H1 (cell line): ENCODE results near the gene C9orf152. TPM values are rescaled to one million over a fixed set of nuclear protein-coding genes. Genes with fewer than 3 reads are reported as not detected.

Experiments
- CTCF ChIA-PET: fragments of 300-600 bp; sonication (Branson Sonifier 250); formaldehyde crosslinking; loops from one replicate; lab custom pipeline; 2021; ENCODE audit not compliant: partially characterized antibody; lab: Charles Lee
- POLR2A ChIA-PET: fragments of 300-600 bp; sonication (Branson Sonifier 250); formaldehyde crosslinking; loops from one replicate; lab custom pipeline; 2021; ENCODE audit warnings: inconsistent platforms; ENCODE audit not compliant: partially characterized antibody; lab: Charles Lee
- DNase-seq, 2 experiments: peaks; one replicate each; pipeline versions ENCODE4 v3.0.0 to v3.0.0-alpha.2; 2010 to 2022; ENCODE audit warnings: low spot score in 2 of 2, low read depth in 1 of 2, mixed read lengths in 1 of 2
- FAIRE-seq: peaks from 2 replicates; lab custom pipeline; 2011; peaks lifted over from hg19 to GRCh38; lab: Jason Lieb, UNC
- H2AFZ ChIP-seq: 2 replicates; pipeline ENCODE4 v1.8.1; 2012; ENCODE audit warnings: low read length, inconsistent platforms
- H2AK5ac ChIP-seq: 2 replicates; pipeline ENCODE4 v1.6.1; 2013; ENCODE audit warnings: low read depth, low read length
- H2BK120ac ChIP-seq: replicated peaks from 2 replicates; pipeline ENCODE3; 2013; ENCODE audit warnings: low read depth, low read length, inconsistent platforms
- H2BK12ac ChIP-seq: 2 replicates; pipeline ENCODE4 v1.6.1; 2013; ENCODE audit warnings: low read depth, low read length
- H2BK15ac ChIP-seq: 2 replicates; pipeline ENCODE4 v1.6.1; 2013; ENCODE audit warnings: low read length
- H2BK20ac ChIP-seq: 2 replicates; pipeline ENCODE4 v1.6.1; 2013; ENCODE audit warnings: low read length
- H2BK5ac ChIP-seq: 2 replicates; pipeline ENCODE4 v1.6.1; 2013; ENCODE audit warnings: low read depth, low read length
- H3K14ac ChIP-seq: 2 replicates; pipeline ENCODE4 v1.6.1; 2013; ENCODE audit warnings: inconsistent platforms; ENCODE audit not compliant: insufficient read length
- H3K18ac ChIP-seq: 2 replicates; pipeline ENCODE4 v1.6.1; 2013; ENCODE audit warnings: low read length; ENCODE audit errors: extremely low read depth
- H3K23ac ChIP-seq: 2 replicates; pipeline ENCODE4 v1.6.1; 2013; ENCODE audit warnings: inconsistent platforms; ENCODE audit not compliant: insufficient read length
- H3K23me2 ChIP-seq: 2 replicates; pipeline ENCODE4 v1.6.1; 2013; ENCODE audit warnings: low read depth, low read length
- H3K27ac ChIP-seq: 2 replicates; pipeline ENCODE4 v1.6.1; 2011; ENCODE audit warnings: low read depth, low read length, inconsistent platforms
- H3K27me3 ChIP-seq, 4 experiments: replicated peaks in 1 of 4; 1 replicate in 1 of 4; 2 replicates in 3 of 4; pipeline versions ENCODE4 v1.6.1 to v1.8.1; 2011 to 2013; ENCODE audit warnings: low read length in 3 of 4, mild to moderate bottlenecking in 3 of 4, inconsistent platforms in 2 of 4, mixed read lengths in 2 of 4, moderate library complexity in 1 of 4; ENCODE audit not compliant: control insufficient read depth in 3 of 4, insufficient read depth in 3 of 4; ENCODE audit errors: extremely low read depth in 1 of 4
- H3K36me3 ChIP-seq, 4 experiments: 2 replicates each; pipeline versions ENCODE4 v1.6.1 to v1.8.1; 2011 to 2013; ENCODE audit warnings: mild to moderate bottlenecking in 4 of 4, low read length in 3 of 4, moderate library complexity in 2 of 4, control low read depth in 1 of 4, inconsistent platforms in 1 of 4; ENCODE audit not compliant: insufficient read depth in 4 of 4, control insufficient read depth in 2 of 4
- H3K4ac ChIP-seq: replicated peaks from 2 replicates; pipeline ENCODE3; 2013; ENCODE audit warnings: low read length, low read depth, mixed read lengths, inconsistent platforms; ENCODE audit not compliant: insufficient read length
- H3K4me1 ChIP-seq, 4 experiments: replicated peaks in 1 of 4; 1 replicate in 1 of 4; 2 replicates in 3 of 4; pipeline versions ENCODE4 v1.6.1 to v1.8.1; 2011 to 2013; ENCODE audit warnings: low read length in 3 of 4, inconsistent platforms in 2 of 4, mixed read lengths in 1 of 4; ENCODE audit not compliant: insufficient read depth in 4 of 4, control insufficient read depth in 3 of 4
- H3K4me2 ChIP-seq, 2 experiments: 2 replicates each; pipeline versions ENCODE4 v1.6.1 to v1.8.1; 2011 to 2013; ENCODE audit warnings: low read depth in 2 of 2, low read length in 2 of 2, control low read depth in 1 of 2, inconsistent platforms in 1 of 2, mild to moderate bottlenecking in 1 of 2; ENCODE audit not compliant: insufficient read depth in 1 of 2
- H3K4me3 ChIP-seq, 4 experiments: fragments of 200-600, 300-600 bp in 1 of 4; sonication (generic), shearing (Covaris generic), sonication (Bioruptor Twin) in 1 of 4; 2 replicates each; pipeline versions ENCODE4 v1.5.1 to v1.8.1; 2011 to 2016; ENCODE audit warnings: low read length in 4 of 4, low read depth in 3 of 4, control low read depth in 2 of 4, inconsistent platforms in 2 of 4, mild to moderate bottlenecking in 2 of 4, mixed read lengths in 1 of 4, moderate library complexity in 1 of 4; ENCODE audit not compliant: insufficient read depth in 2 of 4; ENCODE audit errors: extremely low read depth in 1 of 4
- H3K56ac ChIP-seq: replicated peaks from 2 replicates; pipeline ENCODE3; 2013; ENCODE audit warnings: low read depth, mild to moderate bottlenecking, mixed read lengths, low read length, inconsistent platforms; ENCODE audit not compliant: insufficient read length
- H3K79me1 ChIP-seq: 2 replicates; pipeline ENCODE4 v1.6.1; 2013; ENCODE audit warnings: low read depth, low read length, control low read depth
- H3K79me2 ChIP-seq, 2 experiments: 2 replicates each; pipeline versions ENCODE4 v1.6.1 to v1.8.1; 2012 to 2013; ENCODE audit warnings: low read length in 2 of 2, mild to moderate bottlenecking in 2 of 2, inconsistent platforms in 1 of 2; ENCODE audit not compliant: insufficient read depth in 2 of 2, control insufficient read depth in 1 of 2
- H3K9ac ChIP-seq, 4 experiments: replicated peaks in 1 of 4; 1 replicate in 1 of 4; 2 replicates in 3 of 4; pipeline versions ENCODE4 v1.6.1 to v1.8.1; 2011 to 2013; ENCODE audit warnings: low read depth in 3 of 4, low read length in 3 of 4, control low read depth in 2 of 4, mild to moderate bottlenecking in 2 of 4, moderate library complexity in 2 of 4, inconsistent platforms in 1 of 4; ENCODE audit errors: extremely low read depth in 1 of 4
- H3K9me3 ChIP-seq, 2 experiments: 2 replicates each; pipeline versions ENCODE4 v1.6.1 to v1.8.1; 2012 to 2013; ENCODE audit warnings: mild to moderate bottlenecking in 2 of 2, moderate library complexity in 2 of 2, control low read depth in 1 of 2, inconsistent platforms in 1 of 2, low read depth in 1 of 2, low read length in 1 of 2, mixed read lengths in 1 of 2; ENCODE audit not compliant: insufficient read depth in 2 of 2
- H4K20me1 ChIP-seq, 2 experiments: replicated peaks in 1 of 2; 2 replicates each; pipeline versions ENCODE3 to v1.8.1; 2011 to 2013; ENCODE audit warnings: inconsistent platforms in 2 of 2, low read length in 2 of 2, mild to moderate bottlenecking in 1 of 2; ENCODE audit not compliant: insufficient read depth in 2 of 2, control insufficient read depth in 1 of 2
- H4K5ac ChIP-seq: 2 replicates; pipeline ENCODE4 v1.6.1; 2013; ENCODE audit warnings: low read length, low read depth, mixed read lengths, inconsistent platforms; ENCODE audit not compliant: insufficient read length
- H4K8ac ChIP-seq: 2 replicates; pipeline ENCODE4 v1.8.0; 2013; ENCODE audit warnings: mild to moderate bottlenecking, moderate library complexity, low read length, inconsistent platforms; ENCODE audit not compliant: insufficient read depth; ENCODE audit errors: extremely low read depth
- H4K91ac ChIP-seq: replicated peaks from 2 replicates; pipeline ENCODE3; 2013; ENCODE audit warnings: low read length, mixed read lengths, inconsistent platforms; ENCODE audit not compliant: insufficient read length
- ASH2L ChIP-seq: fragments of 200-600, 300-600 bp; sonication (generic); IDR thresholded peaks from one replicate; pipeline ENCODE4 v1.7.1; 2017; ENCODE audit warnings: low read length
- BACH1 ChIP-seq: IDR thresholded peaks from 2 replicates; pipeline ENCODE4 v1.6.1; 2012; ENCODE audit warnings: low read length, improper control_type of control experiment
- BRCA1 ChIP-seq: IDR thresholded peaks from 2 replicates; pipeline ENCODE4 v1.6.1; 2012; ENCODE audit warnings: low read depth, low read length, improper control_type of control experiment
- KDM1A ChIP-seq: fragments of 200-600, 300-600 bp; sonication (generic); IDR thresholded peaks from 2 replicates; pipeline ENCODE4 v1.7.1; 2016; ENCODE audit warnings: mild to moderate bottlenecking, low read length, borderline replicate concordance
- MAFK ChIP-seq: IDR thresholded peaks from 2 replicates; pipeline ENCODE4 v1.6.1; 2012; ENCODE audit warnings: low read depth, mild to moderate bottlenecking, improper control_type of control experiment, low read length
- NRF1 ChIP-seq: IDR thresholded peaks from 2 replicates; pipeline ENCODE4 v1.6.1; 2011; ENCODE audit warnings: mild to moderate bottlenecking, low read depth, low read length, improper control_type of control experiment
- POU5F1 ChIP-seq: IDR thresholded peaks from 2 replicates; pipeline ENCODE4 v1.6.1; 2011; ENCODE audit warnings: low read depth, mild to moderate bottlenecking, low read length, moderate library complexity
- RAD21 ChIP-seq, 2 experiments: IDR thresholded peaks in 1 of 2; conservative IDR thresholded peaks in 1 of 2; 2 replicates each; pipeline ENCODE4 v1.6.1; 2011; ENCODE audit warnings: low read depth in 2 of 2, low read length in 2 of 2, improper control_type of control experiment in 1 of 2, inconsistent platforms in 1 of 2, mild to moderate bottlenecking in 1 of 2, moderate library complexity in 1 of 2
- RNF2 ChIP-seq: fragments of 200-900, 300-1000 bp; sonication (generic); IDR thresholded peaks from 2 replicates; pipeline ENCODE4 v1.7.1; 2016; ENCODE audit warnings: borderline replicate concordance, low read depth, mild to moderate bottlenecking, antibody characterized with exemption, low read length; ENCODE audit not compliant: poor library complexity, severe bottlenecking; ENCODE audit errors: missing control alignments
- SUZ12 ChIP-seq: fragments of 200-600 bp; sonication (generic); IDR thresholded peaks from 2 replicates; pipeline ENCODE4 v1.6.1; 2012; ENCODE audit warnings: mild to moderate bottlenecking, inconsistent platforms, low read length, moderate library complexity, mixed read lengths
- YY1 ChIP-seq: IDR thresholded peaks from 2 replicates; pipeline ENCODE4 v1.6.1; 2011; ENCODE audit warnings: low read depth, mild to moderate bottlenecking, low read length
- WGBS, 2 experiments: shearing (Covaris generic) in 1 of 2; methylation state at CpG; one replicate each; pipeline versions ENCODE4 v1.1.6 to v1.1.7; 2013 to 2015; ENCODE audit warnings: low lambda C conversion rate in 2 of 2, mixed read lengths in 2 of 2, inconsistent platforms in 1 of 2, low coverage in 1 of 2, missing lambda C conversion rate in 1 of 2; ENCODE audit not compliant: insufficient replicate concordance in 2 of 2, insufficient coverage in 1 of 2, insufficient read length in 1 of 2; ENCODE audit errors: extremely low coverage in 1 of 2, missing lambda C conversion rate in 1 of 2; 5-methylcytosine and 5-hydroxymethylcytosine counted together
- polyA plus RNA-seq, 7 experiments: library from polyadenylated mRNA; depleted of rRNA in 3 of 7; stranded (reverse) in 5 of 7; unstranded in 2 of 7; fragments of >200 nt in 5 of 7; fragments of 200-250 nt in 2 of 7; gene quantifications; 1 replicate in 5 of 7; 2 replicates in 1 of 7; 4 replicates in 1 of 7; pipeline versions ENCODE4 v1.2.1 to v1.2.3, GENCODE V29; 2011 to 2013; ENCODE audit warnings: missing spikeins in 2 of 7, mixed read lengths in 2 of 7
- total RNA-seq: library from RNA; stranded (reverse); fragmentation: NEBNext Ultra II Directional; extraction: Animal tissue kit (Norgen Biotek cat#: 25700); gene quantifications from 2 replicates; pipeline ENCODE4 v1.2.1, GENCODE V29; 2021
- TF ChIP-seq, protein P1 (sequence below), 3 experiments: IDR thresholded peaks; 1 replicate in 2 of 3; 2 replicates in 1 of 3; pipeline versions ENCODE4 v1.5.1 to v1.6.1; 2011; ENCODE audit warnings: low read length in 3 of 3, mild to moderate bottlenecking in 3 of 3, inconsistent platforms in 2 of 3, low read depth in 1 of 3, moderate library complexity in 1 of 3; ENCODE audit not compliant: insufficient read depth in 1 of 3; ENCODE audit errors: control extremely low read depth in 1 of 3

Gene C9orf152
- total and polyA plus RNA-seq, 2 of the 8 experiments (the other 6 are each of a cell fraction or from before 2014, with no cell fraction given): not detected

DNA sequence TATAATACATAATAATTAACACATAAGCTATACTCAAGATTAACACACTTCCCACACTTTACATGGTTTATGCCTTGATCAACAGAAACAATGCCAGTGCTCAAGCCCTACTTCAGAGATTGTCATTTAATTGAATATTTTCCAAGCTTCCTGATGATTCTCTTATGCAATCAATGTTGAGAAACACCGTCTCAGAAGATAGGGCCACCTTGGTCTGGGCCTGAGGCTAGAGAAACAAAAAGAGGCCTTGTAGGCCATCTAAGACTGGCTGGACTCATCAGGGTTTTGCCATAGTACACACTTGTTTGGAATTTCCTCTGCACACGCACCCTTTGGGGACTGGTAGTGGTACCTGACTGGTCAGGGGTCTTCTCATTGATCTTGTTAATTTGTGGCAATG is 16.3 kb downstream of the C9orf152 start:
- no peak for DNase-seq
- Histone ChIP-seq H4K91ac (no peak overlapping the region), H3K4me3 (no peak overlapping the region), H3K56ac (no peak overlapping the region), H3K14ac (no peak overlapping the region), H3K79me1 (no peaks in the 10 kb centered on the region), H3K4me2 (no peak overlapping the region), H3K23ac (no peak overlapping the region), H2BK120ac (no peak overlapping the region), H3K9me3 (no peaks in the 10 kb centered on the region), H2AFZ (no peak overlapping the region), H3K36me3 (no peaks in the 10 kb centered on the region), H3K4me1 (no peaks in the 10 kb centered on the region), H2BK20ac (no peak overlapping the region), H2BK5ac (no peak overlapping the region), H2BK15ac (no peak overlapping the region), H3K23me2 (no peaks in the 10 kb centered on the region), H2AK5ac (no peak overlapping the region), H2BK12ac (no peak overlapping the region), H4K8ac (no peak overlapping the region), H3K27me3 (no peaks in the 10 kb centered on the region), H4K5ac (no peak overlapping the region), H3K4ac (no peak overlapping the region), H3K18ac (no peak overlapping the region), H4K20me1 (no peaks in the 10 kb centered on the region), H3K9ac (no peak overlapping the region), H3K79me2 (no peaks in the 10 kb centered on the region), H3K27ac (no peak overlapping the region)
- FAIRE-seq: no peak
- POLR2A ChIA-PET: no interaction called here
- CTCF ChIA-PET: interaction anchor here (1.3 to 4.3 kb wide), 3 partner anchors 8 to 27 kb away, joined by 6 to 20 read pairs (median 9); no protein-coding TSS in a partner anchor
- WGBS, 2 experiments: 91% methylated on average over 2 of the region's 2 CpGs; no CpG with 5 or more reads in 1 of the 2 experiments
- TF ChIP-seq RNF2: no peak
- no peak for TF ChIP-seq KDM1A
- TF ChIP-seq, protein P1, sequence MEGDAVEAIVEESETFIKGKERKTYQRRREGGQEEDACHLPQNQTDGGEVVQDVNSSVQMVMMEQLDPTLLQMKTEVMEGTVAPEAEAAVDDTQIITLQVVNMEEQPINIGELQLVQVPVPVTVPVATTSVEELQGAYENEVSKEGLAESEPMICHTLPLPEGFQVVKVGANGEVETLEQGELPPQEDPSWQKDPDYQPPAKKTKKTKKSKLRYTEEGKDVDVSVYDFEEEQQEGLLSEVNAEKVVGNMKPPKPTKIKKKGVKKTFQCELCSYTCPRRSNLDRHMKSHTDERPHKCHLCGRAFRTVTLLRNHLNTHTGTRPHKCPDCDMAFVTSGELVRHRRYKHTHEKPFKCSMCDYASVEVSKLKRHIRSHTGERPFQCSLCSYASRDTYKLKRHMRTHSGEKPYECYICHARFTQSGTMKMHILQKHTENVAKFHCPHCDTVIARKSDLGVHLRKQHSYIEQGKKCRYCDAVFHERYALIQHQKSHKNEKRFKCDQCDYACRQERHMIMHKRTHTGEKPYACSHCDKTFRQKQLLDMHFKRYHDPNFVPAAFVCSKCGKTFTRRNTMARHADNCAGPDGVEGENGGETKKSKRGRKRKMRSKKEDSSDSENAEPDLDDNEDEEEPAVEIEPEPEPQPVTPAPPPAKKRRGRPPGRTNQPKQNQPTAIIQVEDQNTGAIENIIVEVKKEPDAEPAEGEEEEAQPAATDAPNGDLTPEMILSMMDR (IDR thresholded peaks at IDR 0.05; ENCODE audit: control extremely low read depth in 1 of 3, insufficient read depth in 1 of 3, low read depth in 1 of 3, low read length in 3 of 3): no peak
- TF ChIP-seq BRCA1: no peak
- TF ChIP-seq POU5F1: no peak
- no peak for TF ChIP-seq YY1
- no peak for TF ChIP-seq MAFK
- no peak for TF ChIP-seq ASH2L
- no peak for TF ChIP-seq RAD21 (IDR thresholded peaks at IDR 0.05 in 1 of 2, conservative IDR thresholded peaks at IDR 0.05 in 1 of 2; ENCODE audit: low read depth in 2 of 2, low read length in 2 of 2)
- no peak for TF ChIP-seq SUZ12
- no peak for TF ChIP-seq NRF1
- TF ChIP-seq BACH1: no peak
